Measurements from ENCODE around the gene AFAP1. TPM values are rescaled to one million over a fixed set of nuclear protein-coding genes. Genes with fewer than 3 reads are reported as not detected.

The AFAP1 gene
- total and polyA plus RNA-seq, 2 experiments from 2014 or later: 10.5 to 31.9 TPM

- H3K9me3 ChIP-seq (ENCODE audit: low read depth): no peaks in the 10 kb centered on the region
- H3K27me3 ChIP-seq: no peaks in the 10 kb centered on the region
- H3K36me3 ChIP-seq: peaks cover 26% of the 10 kb centered on the region
- TF ChIP-seq, protein P1, sequence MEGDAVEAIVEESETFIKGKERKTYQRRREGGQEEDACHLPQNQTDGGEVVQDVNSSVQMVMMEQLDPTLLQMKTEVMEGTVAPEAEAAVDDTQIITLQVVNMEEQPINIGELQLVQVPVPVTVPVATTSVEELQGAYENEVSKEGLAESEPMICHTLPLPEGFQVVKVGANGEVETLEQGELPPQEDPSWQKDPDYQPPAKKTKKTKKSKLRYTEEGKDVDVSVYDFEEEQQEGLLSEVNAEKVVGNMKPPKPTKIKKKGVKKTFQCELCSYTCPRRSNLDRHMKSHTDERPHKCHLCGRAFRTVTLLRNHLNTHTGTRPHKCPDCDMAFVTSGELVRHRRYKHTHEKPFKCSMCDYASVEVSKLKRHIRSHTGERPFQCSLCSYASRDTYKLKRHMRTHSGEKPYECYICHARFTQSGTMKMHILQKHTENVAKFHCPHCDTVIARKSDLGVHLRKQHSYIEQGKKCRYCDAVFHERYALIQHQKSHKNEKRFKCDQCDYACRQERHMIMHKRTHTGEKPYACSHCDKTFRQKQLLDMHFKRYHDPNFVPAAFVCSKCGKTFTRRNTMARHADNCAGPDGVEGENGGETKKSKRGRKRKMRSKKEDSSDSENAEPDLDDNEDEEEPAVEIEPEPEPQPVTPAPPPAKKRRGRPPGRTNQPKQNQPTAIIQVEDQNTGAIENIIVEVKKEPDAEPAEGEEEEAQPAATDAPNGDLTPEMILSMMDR (IDR thresholded peaks at IDR 0.05; ENCODE audit: low read depth, low read length): no peak
- peak overlapping the region; percentile 18 for H3K27ac ChIP-seq
- H3K4me3 ChIP-seq: no peak overlapping the region
- DNase-seq (ENCODE audit: low read depth in 1 of 2, low spot score in 1 of 2): no peak
- peaks cover 12% of the 10 kb centered on the region for H3K4me1 ChIP-seq (ENCODE audit: low read depth)
Observed at GRCh38 chr4:7812231-7812857, 127.3 kb downstream of the AFAP1 start.

DNA sequence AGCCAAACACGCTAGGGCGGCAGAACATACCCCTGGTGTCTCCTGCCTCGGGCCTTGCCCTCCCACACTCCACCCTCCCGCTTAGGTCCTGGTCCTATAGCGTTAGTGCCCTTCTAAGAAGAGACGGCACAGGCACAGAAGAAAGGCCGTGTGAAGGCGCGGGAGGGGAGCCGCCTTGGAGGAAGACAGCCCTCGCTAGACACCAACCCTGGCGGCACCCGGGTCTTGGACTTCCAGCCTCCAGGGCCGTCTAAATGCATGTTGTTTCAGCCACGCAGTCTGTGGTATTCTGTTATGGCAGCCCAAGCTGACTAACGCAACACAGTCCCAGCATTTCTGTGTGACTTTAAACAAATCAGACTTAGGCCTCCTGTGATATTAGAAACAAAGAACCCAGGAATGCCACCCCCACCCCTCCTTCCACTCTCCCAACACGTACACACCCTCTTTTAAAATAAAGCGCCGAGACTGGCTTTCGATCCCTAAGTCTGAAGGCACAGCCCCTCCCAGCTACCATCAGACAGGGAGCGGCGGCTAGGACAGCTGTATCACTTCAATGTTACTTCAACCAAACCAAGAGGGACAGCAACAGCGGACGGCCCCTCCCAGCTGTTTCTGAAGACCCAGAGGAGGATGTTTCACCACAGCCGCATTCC lies 128.0 kb downstream of the AFAP1 start:
- TF ChIP-seq, protein P1 (IDR thresholded peaks at IDR 0.05; ENCODE audit: low read depth, low read length): no peak
- Histone ChIP-seq H3K27me3 (no peaks in the 10 kb centered on the region), H3K4me3 (no peak overlapping the region), H3K36me3 (peaks cover 26% of the 10 kb centered on the region), H3K4me1 (ENCODE audit: low read depth) (peaks cover 16% of the 10 kb centered on the region), H3K27ac (no peak overlapping the region), H3K9me3 (ENCODE audit: low read depth) (no peaks in the 10 kb centered on the region)
- DNase-seq (ENCODE audit: low read depth in 1 of 2, low spot score in 1 of 2): peak in 1 of 2 donors; percentile 82

DNA sequence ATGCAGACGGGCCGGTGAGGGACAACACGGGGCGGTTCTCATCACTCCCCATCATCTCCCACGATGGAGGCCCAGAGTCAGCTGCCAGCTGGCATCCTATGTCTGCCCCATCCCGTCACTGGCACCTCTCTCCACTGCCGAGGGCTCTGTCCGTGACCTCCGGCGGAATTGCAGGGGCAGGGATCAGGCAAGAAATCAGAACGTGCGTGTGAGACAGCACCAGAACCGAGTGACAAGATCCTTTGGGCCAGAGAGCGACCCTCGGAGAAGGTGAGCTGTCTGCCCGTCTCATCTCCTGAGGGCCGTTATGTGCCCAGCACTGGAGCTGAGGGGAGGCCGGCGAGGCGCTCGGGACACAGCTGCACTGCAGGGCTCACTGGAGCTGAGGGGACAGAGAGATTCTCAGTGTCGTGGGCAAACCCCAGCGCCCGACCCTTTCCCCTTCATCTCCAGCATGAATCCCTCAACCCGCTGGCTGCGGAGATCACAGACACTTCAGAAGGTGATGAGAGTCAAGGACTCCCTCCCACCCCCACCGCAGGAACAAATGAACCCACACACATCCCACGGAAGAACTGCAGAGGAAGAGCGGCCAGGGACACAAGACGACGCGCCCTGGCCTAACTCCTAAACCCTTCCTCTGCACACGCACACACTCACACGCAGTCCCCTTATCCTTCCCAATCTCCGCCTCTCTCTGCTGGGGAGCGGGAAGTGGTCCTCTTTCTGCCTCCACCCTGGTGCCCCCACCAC lies 128.7 kb downstream of the AFAP1 start:
- TF ChIP-seq, protein P1 (IDR thresholded peaks at IDR 0.05; ENCODE audit: low read depth, low read length): no peak
- Histone ChIP-seq H3K36me3 (peaks cover 21% of the 10 kb centered on the region), H3K27ac (no peak overlapping the region), H3K9me3 (ENCODE audit: low read depth) (no peaks in the 10 kb centered on the region), H3K4me3 (no peak overlapping the region), H3K27me3 (no peaks in the 10 kb centered on the region), H3K4me1 (ENCODE audit: low read depth) (peaks cover 21% of the 10 kb centered on the region)
- DNase-seq (ENCODE audit: low read depth in 1 of 2, low spot score in 1 of 2): no peak

DNA sequence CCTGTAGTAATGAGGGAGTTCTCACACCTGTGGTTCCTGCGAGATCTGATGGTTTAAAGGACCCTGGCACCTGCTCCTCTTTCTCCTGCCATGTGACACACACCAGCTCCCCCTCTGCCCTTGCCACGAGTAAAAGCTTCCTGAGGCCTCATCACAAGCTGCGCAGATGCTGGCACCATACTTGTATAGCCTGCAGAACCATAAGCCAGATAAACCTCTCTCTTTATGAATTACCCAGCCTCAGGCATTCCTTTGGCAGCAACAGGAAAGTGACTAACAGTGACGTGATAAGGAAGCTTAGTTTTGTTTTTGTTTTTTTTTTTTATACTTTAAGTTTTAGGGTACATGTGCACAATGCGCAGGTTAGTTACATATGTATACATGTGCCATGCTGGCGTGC lies 130.9 kb downstream of the AFAP1 start:
- Histone ChIP-seq H3K4me1 (ENCODE audit: low read depth) (peaks cover 24% of the 10 kb centered on the region), H3K27me3 (no peaks in the 10 kb centered on the region), H3K9me3 (ENCODE audit: low read depth) (no peaks in the 10 kb centered on the region), H3K4me3 (no peak overlapping the region), H3K36me3 (peaks cover 7% of the 10 kb centered on the region), H3K27ac (no peak overlapping the region)
- TF ChIP-seq, protein P1 (IDR thresholded peaks at IDR 0.05; ENCODE audit: low read depth, low read length): no peak
- DNase-seq (ENCODE audit: low read depth in 1 of 2, low spot score in 1 of 2): peak in 1 of 2 donors; percentile 85

GRCh38 chr4:7808181-7808580 lies 131.5 kb downstream of the AFAP1 start:
- H3K36me3 ChIP-seq: peaks cover 7% of the 10 kb centered on the region

More at GRCh38 chr4:7808181-7808580, 131.5 kb downstream of the AFAP1 start:
- TF ChIP-seq, protein P1 (IDR thresholded peaks at IDR 0.05; ENCODE audit: low read depth, low read length): no peak
- H3K9me3 ChIP-seq (ENCODE audit: low read depth): no peaks in the 10 kb centered on the region
- H3K4me1 ChIP-seq (ENCODE audit: low read depth): peaks cover 24% of the 10 kb centered on the region
- DNase-seq (ENCODE audit: low read depth in 1 of 2, low spot score in 1 of 2): no peak
- H3K4me3 ChIP-seq: no peak overlapping the region
- no peaks in the 10 kb centered on the region for H3K27me3 ChIP-seq
- no peak overlapping the region for H3K27ac ChIP-seq

Data from cardiac muscle cell (in vitro differentiated cells and primary cell).